Mesodermal cell (in vitro differentiated cells): Measurements from ENCODE around the gene OMA1.

ENCODE experiments used
- H3K27ac ChIP-seq: 2 replicates; pipeline ENCODE4 v1.7.0; 2013; ENCODE audit warnings: mild to moderate bottlenecking, low read depth, low read length, moderate library complexity; ENCODE audit not compliant: severe bottlenecking
- H3K36me3 ChIP-seq: 2 replicates; pipeline ENCODE4 v1.7.1; 2013; ENCODE audit warnings: mild to moderate bottlenecking, low read length, moderate library complexity; ENCODE audit not compliant: control insufficient read depth, insufficient read depth
- H3K4me1 ChIP-seq: one replicate; pipeline ENCODE4 v1.7.1; 2013; ENCODE audit warnings: mild to moderate bottlenecking, low read length; ENCODE audit not compliant: insufficient read depth, control insufficient read depth, poor library complexity, severe bottlenecking
- H3K4me3 ChIP-seq: 2 replicates; pipeline ENCODE4 v1.7.0; 2013; ENCODE audit warnings: low read length, control low read depth, mild to moderate bottlenecking; ENCODE audit not compliant: insufficient read depth, poor library complexity, severe bottlenecking; ENCODE audit errors: extremely low read depth
- H3K9me3 ChIP-seq: 2 replicates; pipeline ENCODE4 v1.7.1; 2013; ENCODE audit warnings: mild to moderate bottlenecking, low read length, moderate library complexity; ENCODE audit not compliant: control insufficient read depth
- WGBS, 2 experiments: methylation state at CpG; one replicate each; pipeline ENCODE4 v1.1.5; 2013; ENCODE audit warnings: missing lambda C conversion rate in 2 of 2; ENCODE audit not compliant: insufficient coverage in 2 of 2; 5-methylcytosine and 5-hydroxymethylcytosine counted together

OMA1 gene

GRCh38 chr1:58460469-58460868 lies 86.1 kb downstream of the OMA1 start:
- Histone ChIP-seq H3K36me3 (no peaks in the 10 kb centered on the region), H3K27ac (no peak overlapping the region), H3K9me3 (no peaks in the 10 kb centered on the region), H3K4me1 (no peaks in the 10 kb centered on the region), H3K4me3 (no peak overlapping the region)
- 60 to 80% methylated on average over 1 to 2 of the region's 2 CpGs for WGBS, 2 experiments

- no CpG with 5 or more reads among the region's 1 CpG for WGBS, 2 experiments
- Histone ChIP-seq H3K27ac (no peak overlapping the region), H3K4me1 (no peaks in the 10 kb centered on the region), H3K36me3 (no peaks in the 10 kb centered on the region), H3K4me3 (no peak overlapping the region), H3K9me3 (no peaks in the 10 kb centered on the region)
Measured at GRCh38 chr1:58459911-58460310, 86.6 kb downstream of the OMA1 start.

- 85 to 91% methylated on average over 9 of the region's 11 CpGs for WGBS, 2 experiments
- no peak overlapping the region for H3K27ac ChIP-seq
- no peaks in the 10 kb centered on the region for H3K36me3 ChIP-seq
- H3K4me1 ChIP-seq = no peaks in the 10 kb centered on the region
- no peaks in the 10 kb centered on the region for H3K9me3 ChIP-seq
- no peak overlapping the region for H3K4me3 ChIP-seq
Measured at GRCh38 chr1:58457023-58457635, 89.4 kb downstream of the OMA1 start.

- Histone ChIP-seq H3K27ac (no peak overlapping the region), H3K9me3 (no peaks in the 10 kb centered on the region), H3K4me3 (no peak overlapping the region), H3K4me1 (no peaks in the 10 kb centered on the region), H3K36me3 (no peaks in the 10 kb centered on the region)
- WGBS, 2 experiments = 75 to 91% methylated on average over 3 of the region's 3 CpGs
Measured at GRCh38 chr1:58456470-58456869, 90.1 kb downstream of the OMA1 start.

GRCh38 chr1:58454807-58455206 lies 91.7 kb downstream of the OMA1 start:
- 74 to 90% methylated on average over 5 to 6 of the region's 6 CpGs for WGBS, 2 experiments
- Histone ChIP-seq H3K4me1 (no peaks in the 10 kb centered on the region), H3K4me3 (no peak overlapping the region), H3K9me3 (no peaks in the 10 kb centered on the region), H3K36me3 (no peaks in the 10 kb centered on the region), H3K27ac (no peak overlapping the region)

GRCh38 chr1:58454385-58454784 lies 92.1 kb downstream of the OMA1 start:
- 70 to 85% methylated on average over 9 to 10 of the region's 11 CpGs for WGBS, 2 experiments
- H3K4me1 ChIP-seq = no peaks in the 10 kb centered on the region
- H3K27ac ChIP-seq = no peak overlapping the region
- H3K9me3 ChIP-seq = no peaks in the 10 kb centered on the region
- H3K36me3 ChIP-seq = no peaks in the 10 kb centered on the region
- H3K4me3 ChIP-seq = no peak overlapping the region

GRCh38 chr1:58451560-58452191 lies 94.8 kb downstream of the OMA1 start:
- no peaks in the 10 kb centered on the region for H3K36me3 ChIP-seq
- 90 to 100% methylated on average over 2 to 5 of the region's 14 CpGs for WGBS, 2 experiments
- H3K27ac ChIP-seq = no peak overlapping the region
- no peaks in the 10 kb centered on the region for H3K4me1 ChIP-seq
- H3K4me3 ChIP-seq = no peak overlapping the region
- H3K9me3 ChIP-seq = no peaks in the 10 kb centered on the region

GRCh38 chr1:58447886-58448285 lies 98.6 kb downstream of the OMA1 start:
- H3K9me3 ChIP-seq = no peaks in the 10 kb centered on the region
- no peak overlapping the region for H3K4me3 ChIP-seq
- no peaks in the 10 kb centered on the region for H3K36me3 ChIP-seq
- no peak overlapping the region for H3K27ac ChIP-seq
- no peaks in the 10 kb centered on the region for H3K4me1 ChIP-seq
- WGBS, 2 experiments = 70 to 83% methylated on average over 1 to 2 of the region's 2 CpGs

- WGBS, 2 experiments = 73 to 78% methylated on average over 3 of the region's 3 CpGs
- Histone ChIP-seq H3K4me3 (no peak overlapping the region), H3K4me1 (no peaks in the 10 kb centered on the region), H3K36me3 (no peaks in the 10 kb centered on the region), H3K27ac (no peak overlapping the region), H3K9me3 (no peaks in the 10 kb centered on the region)
Measured at GRCh38 chr1:58447042-58447441, 99.5 kb downstream of the OMA1 start.

GRCh38 chr1:58446368-58446767 lies 100.2 kb downstream of the OMA1 start:
- no peaks in the 10 kb centered on the region for H3K36me3 ChIP-seq
- H3K4me3 ChIP-seq = no peak overlapping the region
- H3K4me1 ChIP-seq = no peaks in the 10 kb centered on the region
- H3K27ac ChIP-seq = no peak overlapping the region
- no peaks in the 10 kb centered on the region for H3K9me3 ChIP-seq

GRCh38 chr1:58443986-58444868 lies 102.3 kb downstream of the OMA1 start:
- H3K27ac ChIP-seq = no peak overlapping the region
- WGBS, 2 experiments = 57 to 65% methylated on average over 2 of the region's 4 CpGs
- no peaks in the 10 kb centered on the region for H3K9me3 ChIP-seq
- H3K4me3 ChIP-seq = no peak overlapping the region
- H3K36me3 ChIP-seq = no peaks in the 10 kb centered on the region
- no peaks in the 10 kb centered on the region for H3K4me1 ChIP-seq
